Measurements from ENCODE around the gene EFCAB3.

- TF ChIP-seq CTCF (IDR thresholded peaks at IDR 0.05; ENCODE audit: poor library complexity, severe bottlenecking) (no peak), RAD21 (conservative IDR thresholded peaks at IDR 0.05) (no peak), EZH2 (IDR thresholded peaks at IDR 0.05; ENCODE audit: borderline replicate concordance, insufficient read depth, low read length, poor library complexity, severe bottlenecking) (no peak), POLR2AphosphoS5 (IDR thresholded peaks at IDR 0.05) (peak; percentile 79), TAF1 (IDR thresholded peaks at IDR 0.05; ENCODE audit: low read depth) (no peak), SMC3 (conservative IDR thresholded peaks at IDR 0.05; ENCODE audit: poor library complexity) (no peak), REST (IDR thresholded peaks at IDR 0.05; ENCODE audit: borderline replicate concordance) (no peak), EP300 (conservative IDR thresholded peaks at IDR 0.05; ENCODE audit: poor library complexity, severe bottlenecking) (peak; percentile 93), MXI1 (conservative IDR thresholded peaks at IDR 0.05; ENCODE audit: poor library complexity, severe bottlenecking) (no peak)
These were observed 12.6 kb downstream of the EFCAB3 start for GRCh38 chr17:62392908-62393307.
